Natural killer cell (primary cell): Measurements from ENCODE around the gene PPP1R14C. TPM values are rescaled to one million over a fixed set of nuclear protein-coding genes. Genes with fewer than 3 reads are reported as not detected.

Experiments used
- ATAC-seq, 3 donors: fragments of 150-1000 bp in 2 of 3; fragments of 200-7000 bp in 1 of 3; cut with Tn5 transposase; 1 replicate in 1 of 3; 2 replicates in 2 of 3; pipeline ENCODE4 v1.10.0; 2021; ENCODE audit warnings: mild to moderate bottlenecking in 2 of 3, moderate library complexity in 2 of 3
- DNase-seq, 2 donors: peaks; one replicate each; pipeline versions ENCODE4 v3.0.0 to v3.0.0-alpha.2; 2013 to 2021; ENCODE audit warnings: mixed read lengths in 1 of 2
- H3K27ac ChIP-seq: one replicate; pipeline ENCODE4 v1.5.1; 2013; ENCODE audit warnings: mild to moderate bottlenecking, low read length
- H3K27me3 ChIP-seq: one replicate; pipeline ENCODE4 v1.6.1; 2013; ENCODE audit warnings: low read length; ENCODE audit not compliant: control insufficient read depth, insufficient read depth
- H3K36me3 ChIP-seq: one replicate; pipeline ENCODE4 v1.6.1; 2013; ENCODE audit warnings: low read length; ENCODE audit not compliant: control insufficient read depth, insufficient read depth
- H3K4me1 ChIP-seq: one replicate; pipeline ENCODE4 v1.6.1; 2013; ENCODE audit warnings: low read length; ENCODE audit not compliant: control insufficient read depth, insufficient read depth
- H3K4me3 ChIP-seq: one replicate; pipeline ENCODE4 v1.5.1; 2013; ENCODE audit warnings: low read length
- H3K9me3 ChIP-seq: one replicate; pipeline ENCODE4 v1.6.1; 2013; ENCODE audit warnings: low read length; ENCODE audit not compliant: control insufficient read depth, insufficient read depth
- H3K27ac Mint-ChIP-seq, 2 donors: one replicate each; pipeline ENCODE4 v1.8.0; 2022; ENCODE audit warnings: mild to moderate bottlenecking in 2 of 2, mixed read lengths in 2 of 2, moderate library complexity in 1 of 2
- H3K27me3 Mint-ChIP-seq, 2 donors: one replicate each; pipeline ENCODE4 v1.8.0; 2022; ENCODE audit warnings: low read depth in 2 of 2, mixed read lengths in 2 of 2
- H3K36me3 Mint-ChIP-seq: one replicate; pipeline ENCODE4 v1.8.0; 2022; ENCODE audit warnings: mixed read lengths
- H3K4me1 Mint-ChIP-seq, 2 donors: one replicate each; pipeline ENCODE4 v1.8.0; 2022; ENCODE audit warnings: mixed read lengths in 2 of 2
- H3K4me3 Mint-ChIP-seq: one replicate; pipeline ENCODE4 v1.8.0; 2022; ENCODE audit warnings: mild to moderate bottlenecking, moderate library complexity, mixed read lengths
- H3K9me3 Mint-ChIP-seq, 2 donors: one replicate each; pipeline ENCODE4 v1.8.0; 2022; ENCODE audit warnings: mixed read lengths in 2 of 2
- WGBS: methylation state at CpG from one replicate; pipeline ENCODE4 v1.1.7; 2013; ENCODE audit warnings: missing lambda C conversion rate; ENCODE audit not compliant: insufficient coverage; 5-methylcytosine and 5-hydroxymethylcytosine counted together
- intact Hi-C: fragments of 100-400 bp; cut with micrococcal nuclease; formaldehyde crosslinking; loops from one replicate; pipeline ENCODE4 v1.14.2; 2022
- total RNA-seq, 4 donors: library from RNA; stranded (reverse); fragments of 120-200 nt in 1 of 4; gene quantifications; one replicate each; pipeline versions ENCODE4 v1.2.3 to v1.2.4, GENCODE V29; 2013 to 2022
- TF ChIP-seq, protein P1 (sequence below): fragments of 200-600 bp; IDR thresholded peaks from one replicate; pipeline ENCODE4 v1.8.0; 2022; ENCODE audit warnings: antibody characterized with exemption

The PPP1R14C gene
- total RNA-seq, 3 donors from 2014 or later (not counting 1 experiment from before 2014, with no cell fraction given): not detected

DNA sequence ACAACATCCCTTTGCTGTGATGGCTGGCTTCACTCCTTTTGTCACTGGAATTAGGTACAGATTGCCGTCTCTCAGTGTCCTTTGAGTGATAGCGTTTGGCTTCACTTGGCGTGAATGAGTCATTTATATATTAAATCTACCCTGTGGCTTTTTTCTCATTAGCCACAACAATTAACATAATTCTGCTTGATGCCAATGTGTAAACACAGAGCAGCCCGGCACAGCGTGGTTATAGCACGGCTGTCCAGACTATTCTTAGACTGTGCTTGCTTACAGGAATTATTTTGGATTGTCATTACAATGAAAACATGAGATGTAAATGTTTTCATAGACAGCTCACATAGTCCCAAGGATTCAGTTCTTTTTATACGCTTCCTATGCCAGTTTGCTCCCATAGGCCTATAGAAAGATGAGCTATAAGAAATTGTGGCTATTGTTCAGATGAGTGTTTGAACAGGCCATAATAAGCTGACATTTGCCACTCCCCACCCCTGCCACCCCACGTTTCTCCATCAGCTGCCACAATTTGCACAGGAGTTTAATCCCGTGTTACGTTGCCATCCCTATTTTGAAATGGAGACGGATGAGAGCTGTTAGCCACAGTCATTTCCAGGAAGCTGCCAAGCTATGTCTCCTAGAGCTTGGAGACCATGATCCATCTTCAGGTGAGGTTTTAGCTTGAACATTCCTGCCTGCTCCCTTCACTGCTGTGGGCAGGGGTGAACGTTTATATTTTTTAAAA lies 65.9 kb downstream of the PPP1R14C start:
- H3K9me3 Mint-ChIP-seq: no peaks in the 10 kb centered on the region
- ATAC-seq: no peak
- no peak overlapping the region for H3K27ac ChIP-seq
- peaks cover 0 to 3% of the 10 kb centered on the region in 2 donors for H3K4me1 Mint-ChIP-seq
- H3K36me3 ChIP-seq: no peaks in the 10 kb centered on the region
- H3K4me3 Mint-ChIP-seq: no peak overlapping the region
- intact Hi-C loops: no loop called here
- H3K4me3 ChIP-seq: no peak overlapping the region
- no peaks in the 10 kb centered on the region for H3K4me1 ChIP-seq
- H3K27ac Mint-ChIP-seq: no peak overlapping the region
- H3K27me3 ChIP-seq: no peaks in the 10 kb centered on the region
- DNase-seq: no peak
- H3K27me3 Mint-ChIP-seq: peaks cover 0 to 6% of the 10 kb centered on the region in 2 donors
- TF ChIP-seq, protein P1, sequence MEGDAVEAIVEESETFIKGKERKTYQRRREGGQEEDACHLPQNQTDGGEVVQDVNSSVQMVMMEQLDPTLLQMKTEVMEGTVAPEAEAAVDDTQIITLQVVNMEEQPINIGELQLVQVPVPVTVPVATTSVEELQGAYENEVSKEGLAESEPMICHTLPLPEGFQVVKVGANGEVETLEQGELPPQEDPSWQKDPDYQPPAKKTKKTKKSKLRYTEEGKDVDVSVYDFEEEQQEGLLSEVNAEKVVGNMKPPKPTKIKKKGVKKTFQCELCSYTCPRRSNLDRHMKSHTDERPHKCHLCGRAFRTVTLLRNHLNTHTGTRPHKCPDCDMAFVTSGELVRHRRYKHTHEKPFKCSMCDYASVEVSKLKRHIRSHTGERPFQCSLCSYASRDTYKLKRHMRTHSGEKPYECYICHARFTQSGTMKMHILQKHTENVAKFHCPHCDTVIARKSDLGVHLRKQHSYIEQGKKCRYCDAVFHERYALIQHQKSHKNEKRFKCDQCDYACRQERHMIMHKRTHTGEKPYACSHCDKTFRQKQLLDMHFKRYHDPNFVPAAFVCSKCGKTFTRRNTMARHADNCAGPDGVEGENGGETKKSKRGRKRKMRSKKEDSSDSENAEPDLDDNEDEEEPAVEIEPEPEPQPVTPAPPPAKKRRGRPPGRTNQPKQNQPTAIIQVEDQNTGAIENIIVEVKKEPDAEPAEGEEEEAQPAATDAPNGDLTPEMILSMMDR: no peak
- no peaks in the 10 kb centered on the region for H3K9me3 ChIP-seq
- 87% methylated on average over 12 of the region's 12 CpGs for WGBS
- H3K36me3 Mint-ChIP-seq: no peaks in the 10 kb centered on the region

DNA sequence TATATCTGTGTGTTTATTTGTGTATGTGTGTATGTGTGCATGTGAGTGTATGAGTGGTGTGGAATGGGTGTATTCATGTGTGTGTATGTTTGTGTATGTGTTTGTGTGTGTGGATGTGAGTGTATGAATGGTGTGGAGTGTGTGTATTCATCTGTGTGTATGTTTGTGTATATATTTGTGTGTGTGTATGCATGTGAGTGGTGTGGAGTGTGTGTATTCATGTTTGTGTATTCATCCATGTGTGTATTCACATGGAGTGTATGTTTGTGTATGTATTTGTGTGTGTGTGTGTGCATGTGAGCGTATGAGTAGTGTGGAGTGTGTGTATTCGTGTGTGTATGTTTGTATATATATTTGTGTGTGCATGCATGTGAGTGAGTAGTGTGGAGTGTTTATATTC lies 66.6 kb downstream of the PPP1R14C start:
- no peak overlapping the region for H3K27ac ChIP-seq
- no peak for ATAC-seq
- no peaks in the 10 kb centered on the region for H3K9me3 Mint-ChIP-seq
- no peak overlapping the region for H3K4me3 Mint-ChIP-seq
- no peak overlapping the region for H3K4me3 ChIP-seq
- H3K36me3 ChIP-seq: no peaks in the 10 kb centered on the region
- WGBS: 97% methylated on average over 2 of the region's 2 CpGs
- H3K9me3 ChIP-seq: no peaks in the 10 kb centered on the region
- no peaks in the 10 kb centered on the region for H3K27me3 ChIP-seq
- DNase-seq: no peak
- TF ChIP-seq, protein P1: no peak
- H3K27me3 Mint-ChIP-seq: peaks cover under 1 to 8% of the 10 kb centered on the region in 2 donors
- no peaks in the 10 kb centered on the region for H3K36me3 Mint-ChIP-seq
- H3K4me1 ChIP-seq: no peaks in the 10 kb centered on the region
- H3K27ac Mint-ChIP-seq: no peak overlapping the region
- intact Hi-C loops: no loop called here
- H3K4me1 Mint-ChIP-seq: no peaks in the 10 kb centered on the region

DNA sequence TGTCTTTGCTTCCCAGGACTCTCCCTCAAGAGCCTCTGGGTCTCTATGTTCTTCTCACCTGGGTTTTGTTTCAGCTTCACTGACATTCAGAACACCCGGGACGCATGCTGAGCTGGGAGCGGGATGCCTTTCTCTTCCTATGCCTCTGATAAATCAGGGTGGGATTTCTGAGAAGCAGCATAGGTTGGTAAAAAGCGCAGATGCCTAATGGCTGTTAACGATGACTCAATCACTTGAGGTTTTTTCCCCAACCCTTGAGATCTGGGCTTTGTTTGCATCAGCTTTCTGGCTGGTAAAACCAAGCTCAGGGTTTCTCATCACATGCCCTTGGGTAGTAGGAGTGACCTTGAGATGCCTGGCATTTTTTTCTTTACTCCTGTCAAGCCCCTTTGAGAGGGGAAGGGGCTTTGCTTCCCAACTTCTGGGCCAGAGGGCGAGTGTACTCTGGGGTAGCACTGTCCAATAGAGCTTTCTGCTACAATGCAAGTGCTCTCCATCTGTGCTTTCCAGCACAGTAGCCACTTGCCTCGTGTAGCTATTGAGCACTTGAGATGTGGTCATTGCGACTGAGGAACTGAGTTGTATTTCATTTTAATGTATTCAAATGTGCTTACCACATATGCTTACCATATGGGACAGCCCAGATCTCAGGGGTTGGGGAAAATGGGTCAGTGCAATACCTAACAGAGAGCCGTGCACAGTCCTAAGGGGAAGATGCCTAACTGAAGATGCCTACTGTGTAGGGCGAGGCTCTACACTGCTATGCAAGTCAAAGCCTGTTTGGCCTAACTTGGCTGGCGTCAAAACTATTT lies 69.1 kb downstream of the PPP1R14C start:
- Mint-ChIP-seq H3K4me3 (no peak overlapping the region), H3K9me3 (no peaks in the 10 kb centered on the region), H3K4me1 (no peaks in the 10 kb centered on the region), H3K36me3 (no peaks in the 10 kb centered on the region), H3K27me3 (peaks cover 7 to 10% of the 10 kb centered on the region in 2 donors), H3K27ac (no peak overlapping the region)
- WGBS: 83% methylated on average over 10 of the region's 11 CpGs
- intact Hi-C loops: no loop called here
- H3K9me3 ChIP-seq: no peaks in the 10 kb centered on the region
- H3K4me1 ChIP-seq: no peaks in the 10 kb centered on the region
- H3K36me3 ChIP-seq: no peaks in the 10 kb centered on the region
- no peak overlapping the region for H3K27ac ChIP-seq
- ATAC-seq (no peak), DNase-seq (no peak)
- no peak overlapping the region for H3K4me3 ChIP-seq
- TF ChIP-seq, protein P1: no peak
- peaks cover 3% of the 10 kb centered on the region for H3K27me3 ChIP-seq
